Stimulated activated CD4-positive, alpha-beta T cell treated with anti-CD3 and anti-CD28 coated beads, Interleukin-12 subunit alpha, Interleukin-12 subunit beta, amount 100 ng/mL, for 48 hours (primary cell): Measurements from ENCODE around the gene IQCK.
"Not testable (repeated sequence)": the region's sequence is repeated elsewhere in the genome, so short reads cannot be mapped to it uniquely, and the experiment has no call there.

Source experiments
- DNase-seq, 3 donors: peaks; one replicate each; pipeline ENCODE4 v3.0.0-alpha.2; 2020; ENCODE audit warnings: low read depth in 2 of 3, low spot score in 1 of 3

Gene IQCK

DNA sequence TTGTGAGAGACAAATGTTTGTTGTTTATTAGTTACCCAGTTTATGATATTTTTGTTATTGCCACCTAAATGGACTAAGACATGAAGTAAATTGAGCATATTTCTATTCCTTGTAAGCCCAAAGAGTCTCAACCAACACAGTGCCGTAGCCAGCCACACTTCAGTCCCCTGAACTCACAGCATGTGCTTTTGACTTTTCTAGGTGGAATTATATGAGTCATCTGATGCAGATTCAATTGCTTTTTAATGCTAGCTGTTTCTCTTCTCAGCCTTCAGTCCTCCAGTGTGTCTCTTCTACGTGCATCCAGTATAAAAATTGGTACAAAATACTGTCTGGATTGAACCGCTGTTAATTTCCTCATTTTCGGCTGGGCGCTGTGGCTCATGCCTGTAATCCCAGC is 39.0 kb downstream of the IQCK start:
- DNase-seq, result no peak

DNA sequence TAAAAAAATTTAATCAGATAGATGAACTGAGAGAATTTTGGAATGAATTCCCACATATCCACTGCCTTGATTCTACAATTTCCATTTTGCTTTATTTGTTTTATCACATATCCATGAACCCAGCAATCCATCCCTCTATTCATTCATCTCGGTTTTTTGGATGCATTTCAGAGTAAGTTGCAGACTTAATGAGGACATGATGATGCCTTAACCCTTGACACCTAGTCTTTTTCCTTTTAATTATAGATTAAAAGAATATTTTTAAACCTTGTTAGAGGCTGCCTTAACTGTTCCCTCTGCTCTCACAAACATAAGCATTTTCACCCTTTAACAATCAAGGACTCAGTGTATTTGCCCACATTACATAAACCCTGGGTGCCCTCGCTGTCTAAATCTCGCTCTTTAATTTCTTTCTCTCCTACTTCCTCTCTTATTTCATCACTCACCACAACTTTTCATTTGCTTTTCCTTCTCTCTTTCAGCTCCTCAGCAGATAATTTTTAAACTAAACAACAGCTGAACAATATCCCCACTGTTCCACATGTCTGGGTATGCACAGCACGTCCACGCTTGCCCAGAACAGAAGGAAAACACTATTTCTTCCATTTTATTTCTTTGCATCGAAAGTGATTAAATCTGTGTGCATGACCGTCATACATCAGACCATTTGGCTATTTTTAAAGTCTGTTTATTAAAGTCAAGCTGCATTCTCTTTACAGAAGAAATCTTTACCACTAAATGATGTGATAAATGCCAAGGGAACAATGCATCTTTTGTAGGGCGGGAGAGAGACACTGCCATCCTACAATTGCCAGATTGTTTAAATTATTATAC is 39.9 kb downstream of the IQCK start:
- no peak for DNase-seq

DNA sequence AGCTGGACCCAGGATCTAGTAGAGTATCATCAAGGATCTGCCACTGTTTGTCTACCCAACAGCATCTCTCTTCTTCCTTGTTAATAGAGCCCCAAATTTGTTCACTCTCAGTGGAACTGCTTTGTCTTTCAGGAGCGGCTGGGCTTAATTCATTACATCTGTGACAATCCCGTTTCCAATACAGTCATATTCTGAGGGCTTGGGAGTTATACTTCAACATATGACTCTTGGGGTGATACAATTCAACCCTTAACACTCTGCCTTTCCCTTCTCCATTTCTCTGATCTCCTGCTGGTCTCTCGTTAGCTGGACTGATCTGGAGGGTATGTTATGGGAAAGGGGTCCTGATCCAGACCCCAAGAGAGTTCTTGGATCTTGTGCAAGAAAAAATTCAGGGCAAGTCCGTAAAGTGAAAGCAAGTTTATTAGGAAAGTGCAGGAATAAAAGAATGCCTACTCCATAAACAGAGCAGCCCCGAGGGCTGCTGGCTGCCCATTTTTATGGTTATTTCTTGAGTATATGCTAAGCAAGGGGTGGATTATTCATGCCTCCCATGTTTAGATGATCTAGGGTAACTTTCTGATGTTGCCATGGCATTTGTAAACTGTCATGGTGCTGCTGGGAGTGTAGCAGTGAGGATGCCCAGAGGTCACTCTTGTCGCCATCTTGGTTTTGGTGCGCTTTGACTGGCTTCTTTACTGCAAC is 42.4 kb downstream of the IQCK start:
- DNase-seq, result no peak

DNA sequence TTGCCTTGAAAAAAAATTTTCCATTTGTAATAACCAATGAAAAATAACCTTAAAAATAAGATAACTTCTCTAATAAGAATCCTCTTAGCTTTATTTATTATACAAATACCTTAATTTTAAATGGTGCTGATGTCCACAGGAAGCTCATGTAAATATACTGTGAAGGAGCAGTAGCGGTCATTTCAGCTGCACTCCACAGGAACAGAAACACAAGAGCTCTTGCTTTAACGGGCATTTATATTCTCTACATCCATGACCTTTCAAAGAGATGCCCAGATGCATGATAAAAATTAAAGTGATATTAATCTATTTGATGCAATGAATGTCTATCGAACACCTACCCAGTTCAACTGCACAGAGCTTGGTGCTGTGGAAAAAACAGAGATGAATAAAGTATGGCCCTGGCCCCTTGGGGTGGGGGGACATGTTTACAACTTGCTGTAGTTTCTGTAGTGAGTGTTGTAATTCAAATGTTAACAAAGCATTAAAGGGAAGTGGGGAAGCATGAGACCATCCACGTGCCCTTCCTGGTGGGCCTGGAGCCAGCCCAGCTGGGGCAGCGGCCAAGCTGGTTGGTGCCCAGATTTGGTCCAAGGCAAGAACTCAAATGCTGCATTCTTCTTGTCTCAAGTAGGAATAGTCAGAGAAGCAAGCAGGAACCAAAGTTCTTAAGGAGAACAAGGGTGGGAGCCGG is 47.9 kb downstream of the IQCK start:
- no peak for DNase-seq

DNA sequence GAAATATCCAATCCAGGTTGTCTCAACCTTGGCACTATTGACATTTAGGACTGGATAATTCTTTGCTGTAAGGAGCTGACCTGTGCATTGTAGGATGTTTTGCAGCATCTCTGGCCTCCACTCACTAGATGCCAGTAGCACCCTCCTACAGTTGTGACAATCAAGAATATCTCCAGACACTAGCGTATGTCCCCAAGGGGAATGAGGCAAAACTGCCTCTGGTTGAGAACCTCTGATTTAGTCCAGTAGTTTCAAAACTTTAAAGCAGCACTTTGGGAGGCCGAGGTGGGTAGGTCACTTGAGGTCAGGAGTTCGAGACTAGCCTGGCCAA is 48.4 kb downstream of the IQCK start:
- DNase-seq, result no peak

DNA sequence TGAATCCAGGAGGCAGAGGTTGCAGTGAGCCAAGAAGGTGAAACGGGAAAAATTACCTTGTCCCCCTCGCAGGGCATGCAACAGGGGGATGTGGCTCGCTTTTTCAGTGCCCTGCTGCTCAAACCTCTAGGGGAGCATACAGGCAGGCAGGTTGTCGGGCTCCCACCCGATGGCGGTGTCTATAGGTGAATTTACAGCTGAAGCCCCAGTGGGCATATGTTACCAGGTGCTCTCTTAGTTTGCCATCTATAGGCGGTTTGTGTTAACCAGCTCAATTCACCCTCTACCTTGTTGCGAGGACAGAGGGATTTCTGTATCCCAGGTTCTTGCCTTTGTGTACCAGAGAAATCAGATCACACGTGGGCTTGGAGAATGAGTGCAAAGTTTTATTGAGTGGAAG is 48.9 kb downstream of the IQCK start:
- DNase-seq, result no peak

DNA sequence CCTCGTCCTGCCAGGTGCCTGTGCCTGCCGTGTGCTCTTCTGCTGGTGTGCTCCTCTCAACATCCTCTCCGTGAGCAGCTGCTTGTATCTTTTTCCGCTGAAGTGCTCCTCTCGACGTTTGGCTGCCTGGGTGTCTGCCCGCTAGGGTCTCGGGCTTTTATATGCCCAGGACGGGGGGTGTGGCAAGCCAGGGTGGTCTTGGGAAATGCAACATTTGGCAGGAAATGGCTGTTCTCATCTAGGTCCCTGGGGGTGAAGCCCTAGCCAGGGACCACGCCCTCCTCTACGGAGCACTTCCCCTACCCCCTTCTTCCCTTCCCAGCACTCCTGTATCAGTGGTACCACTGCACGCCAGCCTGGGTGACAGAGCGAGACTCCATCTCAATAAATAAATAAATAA is 49.4 kb downstream of the IQCK start:
- DNase-seq, result no peak

DNA sequence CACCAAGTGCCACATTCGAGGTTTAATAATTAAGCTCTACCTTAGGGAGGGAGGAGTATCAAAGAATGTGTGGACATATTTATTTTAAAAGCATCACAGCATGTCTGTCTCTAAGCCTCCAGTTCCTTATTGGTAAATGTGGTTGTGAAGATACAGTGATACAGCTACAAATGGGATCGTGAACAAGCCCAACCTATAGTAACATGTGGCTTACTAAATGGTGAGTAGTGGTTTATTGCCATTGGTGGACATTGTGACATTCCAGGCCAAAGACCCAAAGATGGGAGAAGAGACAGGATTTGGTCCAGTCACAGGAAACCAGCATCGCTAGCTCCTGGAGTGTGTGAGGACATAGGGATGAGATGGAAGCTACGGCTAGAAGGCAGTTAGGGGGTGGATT is 51.2 kb downstream of the IQCK start:
- no peak for DNase-seq

DNA sequence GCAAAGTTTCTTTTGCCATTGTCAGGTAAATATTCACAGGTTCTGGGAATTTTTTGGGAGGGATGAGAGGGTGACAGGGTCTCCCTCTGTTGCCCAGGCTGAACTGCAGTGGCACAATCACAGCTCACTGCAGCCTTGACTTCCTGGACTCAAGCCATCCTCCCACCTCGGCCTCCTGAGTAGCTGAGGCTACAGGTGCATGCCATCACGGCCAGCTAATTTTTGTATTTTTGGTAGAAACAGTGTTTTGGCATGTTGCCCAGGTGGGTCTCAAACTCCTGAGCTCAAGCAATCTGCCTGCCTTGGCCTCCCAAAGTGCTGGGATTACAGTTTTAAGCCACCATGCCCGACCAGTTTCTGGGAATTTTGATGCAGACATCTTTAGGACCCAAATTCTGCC is 53.0 kb downstream of the IQCK start:
- DNase-seq, result no peak

DNA sequence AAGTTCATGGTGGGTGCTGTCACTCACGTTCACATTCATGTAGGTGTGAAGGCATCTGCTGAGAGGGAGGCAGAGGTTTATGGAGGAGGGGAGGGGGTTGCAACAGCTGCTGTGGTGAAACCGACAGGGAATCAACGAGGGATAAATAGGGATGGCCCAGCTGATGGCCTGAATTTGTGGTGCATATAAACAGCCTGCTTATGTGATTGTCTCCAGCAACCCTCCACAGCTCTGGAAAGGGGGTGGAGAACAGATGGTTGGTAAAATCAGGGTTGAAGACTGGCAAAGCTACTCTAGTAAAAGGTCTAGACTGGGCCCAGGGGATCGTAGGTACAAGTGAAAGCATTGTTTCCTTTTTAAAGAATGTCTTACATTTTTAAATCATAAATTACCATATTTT is 53.7 kb downstream of the IQCK start:
- DNase-seq, result no peak

DNA sequence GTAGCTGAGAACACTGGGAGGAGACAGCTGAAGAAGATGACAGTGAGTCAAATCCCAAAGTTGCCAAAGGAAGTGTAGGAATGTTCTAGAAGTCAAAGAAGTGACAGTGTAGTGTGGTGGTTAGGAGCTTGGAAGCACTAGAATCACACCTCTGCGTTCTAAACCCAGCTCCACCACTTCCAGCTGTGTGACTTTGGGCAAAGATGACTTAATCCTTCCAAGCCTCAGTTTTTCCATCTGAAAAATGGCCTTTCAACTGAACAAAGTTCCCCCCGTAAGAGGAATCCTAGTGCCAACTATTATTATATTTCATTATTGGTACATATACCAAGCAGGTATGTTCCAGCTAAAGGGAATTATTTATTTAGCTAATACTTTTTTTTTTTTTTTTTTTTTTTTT is 56.0 kb downstream of the IQCK start:
- DNase-seq, result no peak

DNA sequence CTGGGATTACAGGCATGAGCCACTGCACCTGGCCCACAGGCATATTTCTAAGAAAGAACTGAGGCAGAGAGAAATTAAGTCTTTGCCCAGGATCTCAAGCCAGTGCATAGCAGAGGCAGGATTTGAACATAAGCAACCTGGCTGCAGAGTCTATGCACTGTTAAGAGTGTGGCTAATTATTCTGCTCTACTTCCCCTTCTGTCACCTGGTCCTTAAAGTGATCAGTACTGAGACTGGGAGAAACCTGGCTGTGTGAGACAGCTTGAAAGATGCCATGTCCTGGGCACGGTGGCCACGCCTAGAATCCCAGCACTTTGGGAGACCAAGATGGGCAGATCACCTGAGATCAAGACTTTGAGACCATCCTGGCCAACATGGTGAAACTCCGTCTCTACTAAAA is 58.1 kb downstream of the IQCK start:
- DNase-seq, result no peak

DNA sequence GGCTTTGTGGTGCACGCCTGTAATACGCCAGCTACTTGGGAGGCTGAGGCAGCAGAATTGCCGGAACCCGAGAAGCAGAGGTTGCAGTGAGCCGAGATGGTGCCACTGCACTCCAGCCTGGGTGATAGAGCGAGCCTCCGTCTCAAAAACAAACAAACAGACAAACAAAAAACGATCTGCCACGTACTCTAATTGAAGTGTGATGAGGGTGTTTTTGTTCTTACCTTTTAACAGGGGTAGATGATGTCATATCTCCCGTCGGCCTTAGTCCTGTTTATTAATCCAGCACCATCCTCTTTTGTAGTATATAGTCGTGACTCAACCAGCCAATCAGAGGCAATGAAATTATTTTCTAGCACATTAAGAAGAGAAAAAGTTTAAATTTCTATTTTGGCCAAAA is 58.5 kb downstream of the IQCK start:
- DNase-seq, result no peak

DNA sequence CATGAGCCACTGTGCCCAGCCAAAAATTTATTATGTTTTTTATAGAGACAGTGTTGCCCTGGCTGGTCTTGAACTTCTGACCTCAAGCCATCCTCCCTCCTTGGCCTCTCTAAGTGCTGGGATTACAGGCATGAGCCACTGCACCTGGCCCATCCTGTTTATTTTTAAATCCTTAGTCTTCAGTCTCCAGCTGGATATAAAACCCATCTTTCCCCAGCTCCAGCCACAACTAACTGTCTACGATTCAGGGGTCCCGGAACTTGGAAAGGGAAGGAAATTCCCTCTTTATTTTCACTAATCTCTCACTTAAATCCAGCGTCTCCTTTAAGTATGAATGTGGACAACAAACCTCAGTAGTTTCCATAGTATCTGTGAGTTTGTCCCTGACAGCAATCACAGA is 62.2 kb downstream of the IQCK start:
- no peak for DNase-seq

DNA sequence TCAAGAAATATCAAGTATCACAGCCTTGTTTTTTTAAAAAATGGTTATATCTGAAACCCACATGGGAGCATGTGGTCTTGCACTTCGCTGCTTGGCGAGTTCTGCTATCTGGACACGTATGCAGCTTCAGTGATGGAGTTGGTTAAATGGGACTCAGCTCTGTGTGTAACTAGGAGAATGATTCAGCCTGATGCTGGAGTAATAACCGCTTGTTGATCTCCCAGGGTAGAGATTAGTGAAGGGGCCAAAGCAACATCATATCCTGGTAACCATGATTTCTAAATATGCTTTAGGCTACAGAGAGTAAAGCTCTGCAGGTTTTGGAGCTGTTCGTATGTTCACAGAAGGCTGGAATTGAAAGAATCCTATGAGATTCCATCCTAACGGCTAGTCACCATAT is 63.2 kb downstream of the IQCK start:
- no peak for DNase-seq

DNA sequence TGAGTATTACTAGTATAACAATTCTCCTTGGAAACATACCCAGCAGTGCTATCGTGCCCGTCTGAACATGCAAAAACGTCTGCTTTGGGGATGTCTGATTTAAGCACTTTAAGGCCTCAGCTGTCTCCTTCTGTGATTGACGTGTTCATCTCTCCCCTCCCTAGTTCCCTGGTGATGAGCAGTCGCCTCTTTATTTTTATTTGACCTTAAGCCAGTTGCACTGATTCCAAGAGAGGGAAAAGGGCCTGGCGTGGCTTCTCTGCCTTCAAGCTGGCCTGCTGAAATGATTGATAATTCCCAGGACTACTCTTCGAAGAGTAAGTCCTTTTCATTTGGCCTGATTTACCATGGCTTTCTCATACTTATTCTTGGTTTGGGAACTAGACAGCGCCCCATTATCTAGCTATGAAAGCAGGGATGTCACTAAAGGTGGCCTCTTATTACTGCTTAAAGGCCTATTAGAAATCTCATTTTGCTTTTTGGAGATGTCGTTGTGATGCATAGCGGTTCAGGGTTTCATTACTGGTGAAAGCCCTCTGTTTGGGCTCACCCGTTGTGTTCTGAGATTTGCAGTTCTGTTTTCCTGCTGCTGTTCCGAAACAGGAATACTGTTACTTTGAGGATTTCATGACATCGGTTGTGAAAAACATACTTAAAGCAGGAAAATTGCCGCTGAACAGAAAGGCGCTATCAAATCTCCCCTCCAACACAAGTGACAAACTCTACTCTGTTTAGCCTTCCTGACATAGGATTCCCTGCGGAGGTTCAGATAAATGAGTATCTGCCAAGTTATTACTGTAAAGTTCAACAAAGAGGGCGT is 65.5 kb downstream of the IQCK start:
- DNase-seq, result no peak

DNA sequence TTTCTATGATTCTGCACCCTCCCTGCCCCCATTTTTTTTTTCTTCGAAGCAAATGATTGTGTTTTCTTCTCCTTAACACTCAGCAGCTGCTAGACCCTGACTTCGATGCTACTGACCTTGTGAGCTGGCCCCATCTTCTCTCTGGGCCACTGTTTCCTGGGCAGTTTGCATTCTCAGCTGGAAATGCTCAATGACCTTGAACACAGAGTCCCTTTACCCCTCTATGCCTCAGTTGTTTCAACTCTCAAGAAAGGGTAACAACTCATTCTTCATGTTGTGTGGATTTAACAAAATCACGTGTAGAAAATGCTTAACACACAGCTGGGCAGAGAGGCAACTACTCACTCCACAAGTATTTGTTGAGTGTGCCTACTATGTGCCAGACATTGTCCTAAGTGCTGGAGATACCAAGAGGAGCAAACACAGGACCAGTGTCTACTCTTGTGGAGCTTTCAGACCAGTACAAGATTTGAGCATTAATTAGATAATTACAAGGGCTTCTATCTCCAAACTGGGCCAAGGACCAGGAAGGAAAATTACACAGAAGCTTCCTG is 66.2 kb downstream of the IQCK start:
- DNase-seq, result no peak

DNA sequence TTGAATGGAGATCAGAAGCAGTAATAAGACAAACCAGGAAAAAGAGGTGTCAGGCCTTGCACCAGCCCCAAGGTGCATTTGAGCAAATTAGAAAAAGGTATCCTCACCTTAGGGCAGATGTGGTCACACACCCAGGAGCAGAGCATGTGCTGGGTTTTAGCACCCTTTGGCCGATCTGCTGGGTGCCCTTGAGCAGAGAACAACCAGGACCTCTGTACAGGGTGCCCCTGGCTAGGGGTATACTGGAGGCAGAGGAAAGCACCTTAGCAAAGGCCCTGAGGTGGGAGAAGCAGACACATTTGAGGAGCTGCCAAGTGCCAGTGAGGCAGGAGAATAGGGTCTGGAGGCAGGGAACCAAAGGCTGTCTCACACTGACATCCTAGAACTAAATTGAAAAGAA is 67.0 kb downstream of the IQCK start:
- DNase-seq, result no peak

DNA sequence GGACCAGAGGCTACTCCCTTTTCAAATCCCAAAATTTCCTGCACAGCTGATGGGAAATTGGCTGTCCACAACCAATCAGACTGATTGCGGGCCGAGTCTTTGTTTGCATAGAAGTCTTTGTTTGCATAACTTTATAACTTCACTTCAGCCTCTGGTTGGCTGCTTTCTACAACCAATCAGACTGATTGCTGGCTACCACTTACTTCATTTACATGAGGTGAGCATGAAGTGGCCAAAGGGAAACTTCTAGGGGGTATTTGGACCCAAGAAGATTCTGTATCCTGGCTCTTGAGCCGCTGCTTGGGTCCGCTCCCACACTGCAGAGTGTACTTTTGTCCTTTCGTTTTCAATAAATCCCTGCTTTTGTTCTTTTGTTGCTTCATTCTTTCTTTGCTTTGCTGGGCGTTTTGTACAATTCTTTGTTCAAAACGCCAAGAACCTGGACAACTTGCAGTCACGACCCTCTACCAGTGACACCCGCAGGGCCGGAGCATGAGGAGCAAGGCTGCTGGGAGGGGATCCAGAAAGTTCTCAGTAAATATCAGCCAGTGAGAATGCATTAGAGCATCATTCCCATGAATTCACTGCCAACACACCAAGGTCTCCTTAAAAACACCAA is 67.5 kb downstream of the IQCK start:
- DNase-seq, result no peak

DNA sequence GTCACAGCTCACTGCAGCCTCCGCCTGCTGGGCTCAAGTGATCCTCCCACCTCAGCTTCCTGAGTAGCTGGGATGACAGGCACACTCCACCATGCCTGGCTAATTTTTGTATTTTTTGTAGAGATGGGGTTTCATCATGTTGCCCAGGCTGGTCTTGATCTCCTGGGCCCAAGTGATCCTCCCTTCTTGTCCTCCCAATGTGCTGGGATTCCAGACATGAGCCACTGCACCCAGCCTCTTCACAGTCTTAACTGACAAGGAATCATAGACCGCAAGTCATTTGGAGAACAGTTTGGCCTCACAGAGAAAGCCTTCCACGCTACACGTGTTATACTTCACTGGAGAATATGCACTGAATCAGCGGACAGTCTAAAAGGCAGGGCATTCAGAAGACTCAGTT is 83.3 kb downstream of the IQCK start:
- not testable (repeated sequence) for DNase-seq

DNA sequence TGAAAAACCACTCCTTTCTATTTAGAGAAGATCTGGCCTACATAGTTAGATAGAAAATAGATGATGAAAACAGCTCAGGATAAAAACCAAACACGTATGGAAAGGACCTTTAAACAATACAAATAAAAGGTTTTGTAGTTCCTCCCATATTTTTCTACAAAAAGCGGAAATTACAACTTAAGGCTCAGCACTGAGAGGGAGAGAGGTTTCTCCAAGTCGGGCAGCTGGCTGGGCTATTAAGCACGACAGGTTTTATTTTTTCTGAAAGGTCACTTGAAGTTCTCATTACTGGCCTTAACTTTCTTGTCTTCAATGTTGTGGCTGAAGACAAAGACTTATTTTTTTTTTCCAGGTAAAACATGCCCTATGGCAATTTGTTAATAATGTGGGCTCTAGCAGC is 83.8 kb downstream of the IQCK start:
- not testable (repeated sequence) for DNase-seq
